GM23248 (cell line): Measurements from ENCODE around the gene BRCA1. TPM values are rescaled to one million over a fixed set of nuclear protein-coding genes. Genes with fewer than 3 reads are reported as not detected.
"Not testable (repeated sequence)": the region's sequence is repeated elsewhere in the genome, so short reads cannot be mapped to it uniquely, and the experiment has no call there.

Source experiments
- DNase-seq: peaks from one replicate; pipeline ENCODE4 v3.0.0-alpha.2; 2015
- H2AFZ ChIP-seq: fragments of 200-600 bp; sonication (generic); 2 replicates; pipeline ENCODE4 v1.6.1; 2016; ENCODE audit warnings: antibody characterized with exemption
- H3F3A ChIP-seq: fragments of 200-600 bp; sonication (generic); 2 replicates; pipeline ENCODE4 v1.6.1; 2016; ENCODE audit warnings: mild to moderate bottlenecking, antibody characterized with exemption, mixed run types; ENCODE audit not compliant: insufficient read depth
- H3K27ac ChIP-seq: fragments of 200-600 bp; sonication (generic); 2 replicates; pipeline ENCODE4 v1.5.1; 2016; ENCODE audit warnings: mild to moderate bottlenecking
- H3K27me3 ChIP-seq: fragments of 200-600 bp; sonication (generic); replicated peaks from 2 replicates; pipeline ENCODE4 v1.6.1; 2016; ENCODE audit warnings: mild to moderate bottlenecking; ENCODE audit not compliant: insufficient read depth
- H3K36me3 ChIP-seq: fragments of 200-600 bp; sonication (generic); 2 replicates; pipeline ENCODE4 v1.6.1; 2016; ENCODE audit warnings: low read depth, mild to moderate bottlenecking
- H3K4me1 ChIP-seq: fragments of 200-600 bp; sonication (generic); 2 replicates; pipeline ENCODE4 v1.6.1; 2016; ENCODE audit warnings: mild to moderate bottlenecking; ENCODE audit not compliant: insufficient read depth
- H3K4me2 ChIP-seq: fragments of 200-600 bp; sonication (generic); one replicate; pipeline ENCODE4 v1.6.1; 2016; ENCODE audit warnings: mild to moderate bottlenecking; ENCODE audit not compliant: unreplicated experiment
- H3K4me3 ChIP-seq: fragments of 200-600 bp; sonication (generic); 2 replicates; pipeline ENCODE4 v1.5.1; 2016; ENCODE audit warnings: mild to moderate bottlenecking
- H3K79me2 ChIP-seq: fragments of 200-600 bp; sonication (generic); 2 replicates; pipeline ENCODE4 v1.6.1; 2016; ENCODE audit warnings: mild to moderate bottlenecking; ENCODE audit not compliant: insufficient read depth
- H3K9ac ChIP-seq: fragments of 200-600 bp; sonication (generic); 2 replicates; pipeline ENCODE4 v1.6.1; 2016; ENCODE audit warnings: mild to moderate bottlenecking
- H3K9me2 ChIP-seq: fragments of 200-600 bp; sonication (generic); 2 replicates; pipeline ENCODE4 v1.6.1; 2016; ENCODE audit warnings: mixed run types, mild to moderate bottlenecking, moderate library complexity; ENCODE audit not compliant: insufficient read depth
- H3K9me3 ChIP-seq: fragments of 200-600 bp; sonication (generic); one replicate; pipeline ENCODE4 v1.6.1; 2017; ENCODE audit warnings: low read depth
- H4K20me1 ChIP-seq: fragments of 200-600 bp; sonication (generic); 2 replicates; pipeline ENCODE4 v1.6.0; 2016; ENCODE audit not compliant: insufficient read depth
- EZH2 ChIP-seq: fragments of 200-600 bp; sonication (generic); IDR thresholded peaks from 2 replicates; pipeline ENCODE4 v1.6.1; 2018; ENCODE audit warnings: antibody characterized with exemption, mild to moderate bottlenecking; ENCODE audit not compliant: insufficient read depth, poor library complexity, severe bottlenecking
- EZH2phosphoT487 ChIP-seq: fragments of 200-600 bp; sonication (generic); IDR thresholded peaks from 2 replicates; pipeline ENCODE4 v1.6.1; 2018; ENCODE audit warnings: antibody characterized with exemption, moderate library complexity, mild to moderate bottlenecking, low read depth; ENCODE audit not compliant: insufficient read depth
- WGBS, 2 experiments: methylation state at CpG; one replicate each; pipeline ENCODE4 v1.1.6; 2015 to 2017; ENCODE audit warnings: low lambda C conversion rate in 2 of 2, low coverage in 1 of 2; ENCODE audit errors: missing lambda C conversion rate in 2 of 2; 5-methylcytosine and 5-hydroxymethylcytosine counted together
- in situ Hi-C: fragments of 300-500 bp; cut with MboI; formaldehyde crosslinking; loops from 2 replicates; pipeline ENCODE4 v1.15.0; 2020
- polyA plus RNA-seq: library from polyadenylated mRNA; unstranded; fragments of >200 nt; fragmentation: Nextera tagmentation; extraction: Ambion mirVana; gene quantifications from 2 replicates; pipeline ENCODE4 v1.2.1, GENCODE V29; 2016
- total RNA-seq: library from RNA; depleted of rRNA; stranded (reverse); fragments of >200 nt; shearing (Covaris generic); gene quantifications from 2 replicates; pipeline ENCODE4 v1.2.3, GENCODE V29; 2014

The BRCA1 gene
- total and polyA plus RNA-seq, 2 experiments from 2014 or later = 12.7 to 13.6 TPM

GRCh38 chr17:43170140-43170765 is 45.1 kb upstream of the BRCA1 start:
- H4K20me1 ChIP-seq = no peaks in the 10 kb centered on the region
- in situ Hi-C loops = no loop called here
- no peaks in the 10 kb centered on the region for H3K9me2 ChIP-seq
- peaks cover 46% of the 10 kb centered on the region for H3K79me2 ChIP-seq
- TF ChIP-seq EZH2phosphoT487 (no peak), EZH2 (no peak)
- peak; percentile 99 for DNase-seq
- no peaks in the 10 kb centered on the region for H3K36me3 ChIP-seq
- peak overlapping the region; percentile 93 for H3K4me3 ChIP-seq
- peak overlapping the region; percentile 99 for H3K27ac ChIP-seq
- H3K4me1 ChIP-seq = peaks cover 17% of the 10 kb centered on the region
- no peaks in the 10 kb centered on the region for H3K27me3 ChIP-seq
- H2AFZ ChIP-seq = peak overlapping the region; percentile 91
- peak overlapping the region; percentile 99 for H3K4me2 ChIP-seq
- no peaks in the 10 kb centered on the region for H3K9me3 ChIP-seq
- H3K9ac ChIP-seq = peak overlapping the region; percentile 96
- peaks cover 37% of the 10 kb centered on the region for H3F3A ChIP-seq
- WGBS, 2 experiments = 1% methylated on average over 27 of the region's 27 CpGs

- DNase-seq = peak; percentile 83
- H3K4me1 ChIP-seq = peaks cover 17% of the 10 kb centered on the region
- no peak for TF ChIP-seq EZH2phosphoT487
- TF ChIP-seq EZH2 = no peak
- H3K4me3 ChIP-seq = peak overlapping the region; percentile 93
- in situ Hi-C loops = no loop called here
- peaks cover 37% of the 10 kb centered on the region for H3F3A ChIP-seq
- no peaks in the 10 kb centered on the region for H3K9me2 ChIP-seq
- H3K36me3 ChIP-seq = no peaks in the 10 kb centered on the region
- H4K20me1 ChIP-seq = no peaks in the 10 kb centered on the region
- H3K27me3 ChIP-seq = no peaks in the 10 kb centered on the region
- H2AFZ ChIP-seq = peak overlapping the region; percentile 91
- peak overlapping the region; percentile 99 for H3K27ac ChIP-seq
- H3K9me3 ChIP-seq = no peaks in the 10 kb centered on the region
- peaks cover 45% of the 10 kb centered on the region for H3K79me2 ChIP-seq
- peak overlapping the region; percentile 96 for H3K9ac ChIP-seq
- peak overlapping the region; percentile 99 for H3K4me2 ChIP-seq
- WGBS, 2 experiments = 1 to 2% methylated on average over 26 to 29 of the region's 29 CpGs
Observed at GRCh38 chr17:43169561-43170139, 44.5 kb upstream of the BRCA1 start.

- H3K36me3 ChIP-seq, H3K27ac ChIP-seq, H3K9ac ChIP-seq, H4K20me1 ChIP-seq, H3K9me2 ChIP-seq, H3K4me2 ChIP-seq, in situ Hi-C loops, H3K27me3 ChIP-seq, H3K9me3 ChIP-seq, H3K4me1 ChIP-seq, H2AFZ ChIP-seq, DNase-seq, H3K4me3 ChIP-seq: not testable (repeated sequence)
- peaks cover 22% of the 10 kb centered on the region for H3K79me2 ChIP-seq
- peaks cover 14% of the 10 kb centered on the region; the same call in 1 of the 2 replicates for H3F3A ChIP-seq
Observed at GRCh38 chr17:43165971-43166370, 40.8 kb upstream of the BRCA1 start.

- H3K4me3 ChIP-seq, H3K9ac ChIP-seq, H2AFZ ChIP-seq, DNase-seq, H3K4me1 ChIP-seq, H3K27ac ChIP-seq, H3K4me2 ChIP-seq, H4K20me1 ChIP-seq, H3F3A ChIP-seq, H3K27me3 ChIP-seq, H3K79me2 ChIP-seq, H3K36me3 ChIP-seq, in situ Hi-C loops, H3K9me3 ChIP-seq, H3K9me2 ChIP-seq: not testable (repeated sequence)
- WGBS, 2 experiments = 89 to 92% methylated on average over 8 of the region's 8 CpGs
Observed at GRCh38 chr17:43159957-43160356, 34.8 kb upstream of the BRCA1 start.

GRCh38 chr17:43159232-43159631 is 34.1 kb upstream of the BRCA1 start:
- H3K4me2 ChIP-seq, H3K9me2 ChIP-seq, H3K9me3 ChIP-seq, H3K36me3 ChIP-seq, H3K4me1 ChIP-seq, H3K9ac ChIP-seq, H3K27me3 ChIP-seq, in situ Hi-C loops, H3K4me3 ChIP-seq, H2AFZ ChIP-seq, DNase-seq, H3K27ac ChIP-seq, H3F3A ChIP-seq, H4K20me1 ChIP-seq, H3K79me2 ChIP-seq: not testable (repeated sequence)
- 72 to 91% methylated on average over 3 to 17 of the region's 25 CpGs for WGBS, 2 experiments
